Hematopoietic multipotent progenitor cell treated with erythropoietin and hydrocortisone succinate and interleukin-3 and kit ligand, for 6 days (in vitro differentiated cells): ENCODE data around the gene KRTAP10-4.
A peak's percentile ranks its signal among the peaks of the same experiment; 100 is the strongest.
"Not testable (repeated sequence)": the region's sequence is repeated elsewhere in the genome, so short reads cannot be mapped to it uniquely, and the experiment has no call there.

Experiments
- DNase-seq: peaks from one replicate; pipeline ENCODE4 v3.0.0-alpha.2; 2015

Gene KRTAP10-4

DNA sequence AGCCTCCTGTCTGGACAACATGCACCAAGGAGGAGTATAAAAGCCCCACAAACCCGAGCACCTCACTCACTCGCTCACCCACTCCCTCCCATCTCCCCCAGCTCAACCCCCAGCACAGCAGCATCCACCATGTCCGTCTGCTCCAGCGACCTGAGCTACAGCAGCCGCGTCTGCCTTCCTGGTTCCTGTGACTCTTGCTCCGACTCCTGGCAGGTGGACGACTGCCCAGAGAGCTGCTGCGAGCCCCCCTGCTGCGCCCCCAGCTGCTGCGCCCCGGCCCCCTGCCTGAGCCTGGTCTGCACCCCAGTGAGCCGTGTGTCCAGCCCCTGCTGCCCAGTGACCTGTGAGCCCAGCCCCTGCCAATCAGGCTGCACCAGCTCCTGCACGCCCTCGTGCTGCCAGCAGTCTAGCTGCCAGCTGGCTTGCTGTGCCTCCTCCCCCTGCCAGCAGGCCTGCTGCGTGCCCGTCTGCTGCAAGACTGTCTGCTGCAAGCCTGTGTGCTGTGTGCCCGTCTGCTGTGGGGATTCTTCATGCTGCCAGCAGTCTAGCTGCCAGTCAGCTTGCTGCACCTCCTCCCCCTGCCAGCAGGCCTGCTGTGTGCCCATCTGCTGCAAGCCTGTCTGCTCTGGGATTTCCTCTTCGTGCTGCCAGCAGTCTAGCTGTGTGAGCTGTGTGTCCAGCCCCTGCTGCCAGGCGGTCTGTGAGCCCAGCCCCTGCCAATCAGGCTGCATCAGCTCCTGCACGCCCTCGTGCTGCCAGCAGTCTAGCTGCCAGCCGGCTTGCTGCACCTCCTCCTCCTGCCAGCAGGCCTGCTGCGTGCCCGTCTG lies at the start of gene KRTAP10-4:
Gene KRTAP10-4 (plus strand): TSS at position 100 of the 827 bp plus-strand sequence. CDS start 30 bp downstream, at position 130.
- DNase-seq = not testable (repeated sequence)

- no peak for DNase-seq
Measured at GRCh38 chr21:44524414-44525371, 48.8 kb upstream of the KRTAP10-4 start.

DNA sequence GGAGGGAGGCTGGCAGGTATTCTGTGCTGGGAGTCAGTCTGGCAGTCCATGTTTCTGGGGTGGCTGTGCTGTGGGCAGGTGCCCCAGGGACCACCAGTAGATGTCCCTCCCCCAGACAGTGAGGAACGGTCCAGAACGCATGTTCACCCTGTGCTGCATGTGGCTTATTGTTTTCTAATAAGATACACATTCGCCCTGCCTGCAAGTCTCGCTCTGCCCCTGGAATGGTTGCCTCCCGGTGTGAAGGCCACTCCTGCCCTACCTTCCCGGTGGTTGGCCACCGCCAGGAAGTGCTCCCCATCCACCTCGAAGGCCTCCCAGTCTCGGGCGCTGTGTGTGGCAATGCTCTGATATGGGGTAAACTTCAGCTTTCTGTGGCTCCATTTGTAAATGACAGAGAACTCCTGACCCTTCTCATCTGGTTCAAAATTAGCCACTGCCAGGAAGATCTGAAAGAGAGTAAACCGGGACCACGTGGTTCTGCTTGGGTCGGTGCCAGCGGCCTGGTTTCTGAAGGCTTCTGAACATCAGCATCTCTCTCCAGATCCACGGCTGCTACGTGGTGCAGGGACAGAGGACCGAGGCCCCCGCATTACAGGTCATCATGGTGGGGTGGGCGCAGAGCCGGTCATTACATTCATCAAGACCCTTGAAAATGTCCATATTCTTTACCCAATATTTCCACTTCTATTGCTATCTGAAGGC lies 48.0 kb upstream of the KRTAP10-4 start:
- no peak for DNase-seq

GRCh38 chr21:44526096-44526997 lies 47.2 kb upstream of the KRTAP10-4 start:
- no peak for DNase-seq

DNA sequence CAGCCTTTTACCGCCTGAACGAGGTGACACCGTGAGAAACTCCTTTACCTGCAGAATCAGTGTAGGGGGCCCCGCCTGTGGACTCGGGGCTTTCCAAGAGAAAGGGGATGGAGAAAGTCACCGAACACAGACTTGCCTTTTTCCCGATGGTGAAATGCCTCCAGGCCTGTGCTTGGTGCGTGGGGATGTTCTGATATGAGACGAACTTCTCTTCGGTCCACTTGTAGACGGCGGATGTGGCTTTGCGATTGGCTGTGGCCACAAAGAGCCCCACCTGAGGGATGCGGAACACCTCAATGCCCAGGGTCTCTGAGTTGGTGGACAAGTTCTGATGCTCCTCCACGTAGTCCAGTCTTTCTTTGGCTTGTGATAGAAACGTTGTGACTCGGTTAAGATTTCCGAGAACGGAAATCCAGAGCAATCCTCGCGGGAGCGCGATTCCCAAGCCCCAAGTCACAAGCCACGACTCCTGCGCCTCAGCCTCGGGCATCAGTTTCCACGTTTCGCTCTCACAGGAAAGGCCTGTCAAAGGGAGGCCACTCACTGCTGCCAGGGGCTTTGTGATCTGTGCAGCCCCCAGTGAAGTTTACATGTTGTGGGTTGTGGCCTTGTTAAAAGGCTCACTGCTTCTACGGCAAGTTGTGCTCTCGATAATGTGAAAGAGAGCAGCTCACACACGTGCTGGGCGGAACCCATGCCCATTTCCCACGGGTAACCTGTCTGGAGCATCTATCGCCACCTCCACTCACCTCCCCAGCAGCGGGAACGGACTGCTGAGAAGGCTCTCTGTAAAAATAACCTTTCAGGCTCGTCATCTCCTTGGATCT lies 46.2 kb upstream of the KRTAP10-4 start:
- no peak for DNase-seq

DNA sequence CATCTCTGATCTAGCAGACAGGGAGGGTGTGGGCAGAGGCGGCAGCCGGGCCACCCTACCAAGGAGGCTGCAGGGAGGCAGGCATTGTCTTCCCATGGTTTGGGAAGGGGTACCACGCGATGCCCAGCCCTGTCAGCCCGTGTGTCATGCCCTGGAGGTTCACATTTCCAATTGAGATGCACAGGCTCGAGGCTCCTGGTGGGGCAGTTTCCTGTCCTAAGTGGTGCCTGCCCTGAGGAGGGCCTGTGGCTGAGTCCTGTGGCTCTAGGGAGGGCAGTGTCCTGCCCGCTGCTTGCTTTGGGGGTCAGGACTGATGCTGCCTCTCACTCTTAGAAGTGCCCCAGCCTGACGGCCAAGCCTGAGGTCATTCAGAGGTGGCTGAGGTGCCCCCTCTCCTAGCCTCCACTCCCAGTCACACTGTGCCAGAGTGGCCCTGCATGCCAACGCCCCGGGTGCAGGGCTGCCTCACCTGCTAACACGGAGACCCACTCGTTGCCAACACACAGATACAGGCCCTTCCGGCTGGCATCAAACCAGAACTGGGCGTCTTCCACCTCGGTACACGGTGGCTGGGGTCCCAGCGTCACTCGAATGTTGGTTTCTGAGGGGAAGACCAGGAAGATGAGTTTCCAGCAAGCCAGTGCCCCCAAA lies 45.4 kb upstream of the KRTAP10-4 start:
- DNase-seq = no peak

DNA sequence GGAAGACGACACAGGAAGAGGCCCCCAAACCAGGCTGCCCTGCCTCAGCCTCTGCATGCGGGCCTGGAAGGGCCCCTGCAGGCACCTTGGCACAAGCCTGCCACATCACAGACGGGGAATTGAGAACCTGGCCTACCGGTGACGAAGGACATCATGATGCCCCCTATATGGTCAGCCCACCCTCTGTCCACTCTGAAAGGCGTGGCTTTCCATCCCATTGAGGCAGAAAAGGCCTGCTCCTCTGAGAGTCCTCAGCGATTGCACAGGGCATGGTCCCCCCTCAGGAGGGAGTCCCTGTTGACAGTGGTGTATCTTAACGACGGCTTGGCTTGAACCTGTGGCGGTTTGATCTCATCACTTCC lies 44.9 kb upstream of the KRTAP10-4 start:
- DNase-seq = no peak

DNA sequence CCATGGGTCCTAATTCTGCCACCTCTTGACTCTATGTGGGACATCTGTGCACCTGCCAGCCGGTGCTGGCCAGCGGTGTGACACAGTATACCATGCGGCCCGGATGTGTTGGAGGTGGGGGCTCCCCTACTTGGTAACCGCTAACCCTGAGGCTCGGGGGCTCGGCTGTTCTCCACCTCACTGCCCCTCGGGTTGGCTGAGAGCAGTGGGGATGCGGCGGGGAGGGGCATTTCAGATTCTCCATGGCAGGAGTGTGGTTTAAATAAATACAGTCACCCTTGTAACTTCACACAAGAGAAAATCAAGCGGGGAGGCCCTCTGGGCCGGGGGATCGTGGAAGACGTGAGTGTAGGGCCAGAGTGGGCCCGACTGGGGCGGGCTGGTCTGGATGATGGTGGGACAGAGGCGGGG lies 44.5 kb upstream of the KRTAP10-4 start:
- no peak for DNase-seq

GRCh38 chr21:44529503-44530125 lies 43.9 kb upstream of the KRTAP10-4 start:
- DNase-seq = no peak

DNA sequence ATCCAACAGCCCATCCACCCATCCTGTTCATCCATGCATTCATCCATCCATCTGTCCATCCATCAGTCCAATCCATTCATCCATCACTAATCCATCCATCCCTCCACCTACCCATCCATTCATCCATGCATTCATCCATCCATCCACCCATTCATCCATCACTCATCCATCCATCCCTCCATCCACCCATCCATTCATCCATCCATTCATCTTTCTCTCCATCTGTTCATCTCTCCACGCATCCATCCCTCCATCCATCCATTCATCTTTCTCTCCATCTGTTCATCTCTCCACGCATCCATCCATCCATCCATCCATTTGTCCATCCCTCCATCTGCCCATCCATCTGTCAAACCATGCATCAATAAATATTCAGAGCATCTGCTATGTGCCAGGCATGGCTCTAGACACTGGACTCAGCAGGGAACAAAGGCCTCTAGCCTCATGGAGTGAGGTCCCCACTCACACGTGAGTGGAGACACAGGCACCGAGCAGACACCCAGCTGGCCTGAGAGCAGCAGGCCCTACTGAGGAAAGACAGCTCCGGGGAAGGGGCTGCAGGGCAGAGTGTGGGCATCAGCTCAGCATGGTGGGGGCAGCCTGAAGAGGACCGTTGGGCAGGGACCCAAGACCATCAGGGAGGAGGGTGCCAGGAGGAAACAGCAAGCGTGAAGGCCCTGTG lies 43.2 kb upstream of the KRTAP10-4 start:
- DNase-seq = no peak

DNA sequence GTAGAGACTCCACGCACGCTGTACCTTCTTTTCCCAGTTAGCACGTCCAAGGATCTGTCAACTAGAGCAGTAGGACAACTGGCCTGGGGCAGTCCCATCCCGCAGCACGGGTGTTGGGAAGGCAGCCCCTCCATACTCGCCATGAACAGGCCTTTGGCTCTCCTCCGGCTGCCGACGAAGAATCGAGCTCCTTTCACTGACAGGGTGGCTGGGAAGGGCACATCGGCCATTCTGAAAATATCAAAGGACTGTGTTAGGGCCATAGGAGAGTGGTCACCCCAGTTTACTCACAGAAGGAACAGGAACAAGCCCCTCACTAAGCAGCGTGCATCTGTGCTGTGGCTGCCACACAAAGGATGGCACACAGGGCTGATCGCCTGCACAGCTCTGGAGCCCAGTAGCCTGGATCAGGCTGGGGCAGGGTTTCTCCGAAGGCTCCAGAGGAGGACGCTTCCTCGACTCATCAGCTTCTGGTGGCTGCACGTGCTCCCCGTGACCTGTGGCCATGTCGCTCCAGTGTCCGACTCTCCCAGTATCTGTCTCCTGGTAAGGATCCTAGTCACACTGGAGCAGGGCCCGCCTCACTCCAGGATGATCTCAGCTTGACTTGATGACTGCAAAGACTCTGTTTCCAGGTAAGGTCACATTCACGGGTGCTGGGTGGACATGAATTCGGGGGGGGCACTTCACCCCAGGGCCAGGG lies 42.5 kb upstream of the KRTAP10-4 start:
- no peak for DNase-seq

DNA sequence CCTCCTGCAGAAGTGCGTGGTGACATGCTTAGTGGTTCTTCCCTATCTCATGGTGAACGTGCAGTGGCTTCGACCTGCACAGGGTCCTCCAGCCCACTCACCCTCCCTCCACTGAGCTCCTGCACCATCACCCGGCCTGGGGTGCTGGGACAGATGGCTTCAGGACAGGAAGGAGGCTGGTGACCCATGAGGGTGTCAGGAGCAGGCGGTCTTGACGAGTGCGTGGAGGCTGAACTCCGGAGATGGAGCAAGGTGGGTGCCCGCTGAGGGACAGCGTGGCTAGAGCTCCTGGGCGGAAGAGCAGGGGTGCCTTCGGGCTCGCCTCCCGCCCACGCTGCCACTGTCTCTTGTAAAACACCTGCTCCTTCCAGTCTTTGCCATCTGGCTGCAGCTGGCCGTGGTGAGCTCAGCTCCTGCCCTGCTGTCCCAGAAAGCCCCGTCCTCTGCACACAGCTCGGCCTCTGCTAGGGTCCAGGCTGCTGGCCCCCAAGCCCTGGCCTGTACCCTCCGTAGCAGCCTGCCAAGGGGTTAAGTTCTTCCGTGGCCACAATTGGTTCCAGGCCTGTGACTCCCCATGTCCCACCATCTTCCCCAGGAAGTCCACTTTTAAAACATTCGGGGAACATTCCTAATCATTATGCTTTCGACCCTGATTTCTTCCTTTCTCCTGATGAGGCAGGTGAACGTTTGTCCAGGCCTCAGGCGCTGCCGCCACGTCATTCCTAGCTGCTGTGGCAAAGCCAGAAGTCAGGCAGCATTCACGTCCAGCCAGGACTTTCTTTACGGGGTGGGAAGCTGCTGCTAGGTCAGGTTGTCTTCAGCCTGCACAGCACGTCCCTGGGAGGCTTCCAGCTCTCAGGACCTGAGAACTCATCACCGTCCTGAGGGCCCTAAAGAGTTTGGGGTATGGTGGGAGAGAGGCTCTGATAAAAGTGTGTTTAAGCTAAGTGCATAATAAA lies 41.6 kb upstream of the KRTAP10-4 start:
- DNase-seq = no peak

GRCh38 chr21:44532712-44533111 lies 40.8 kb upstream of the KRTAP10-4 start:
- DNase-seq = no peak

DNA sequence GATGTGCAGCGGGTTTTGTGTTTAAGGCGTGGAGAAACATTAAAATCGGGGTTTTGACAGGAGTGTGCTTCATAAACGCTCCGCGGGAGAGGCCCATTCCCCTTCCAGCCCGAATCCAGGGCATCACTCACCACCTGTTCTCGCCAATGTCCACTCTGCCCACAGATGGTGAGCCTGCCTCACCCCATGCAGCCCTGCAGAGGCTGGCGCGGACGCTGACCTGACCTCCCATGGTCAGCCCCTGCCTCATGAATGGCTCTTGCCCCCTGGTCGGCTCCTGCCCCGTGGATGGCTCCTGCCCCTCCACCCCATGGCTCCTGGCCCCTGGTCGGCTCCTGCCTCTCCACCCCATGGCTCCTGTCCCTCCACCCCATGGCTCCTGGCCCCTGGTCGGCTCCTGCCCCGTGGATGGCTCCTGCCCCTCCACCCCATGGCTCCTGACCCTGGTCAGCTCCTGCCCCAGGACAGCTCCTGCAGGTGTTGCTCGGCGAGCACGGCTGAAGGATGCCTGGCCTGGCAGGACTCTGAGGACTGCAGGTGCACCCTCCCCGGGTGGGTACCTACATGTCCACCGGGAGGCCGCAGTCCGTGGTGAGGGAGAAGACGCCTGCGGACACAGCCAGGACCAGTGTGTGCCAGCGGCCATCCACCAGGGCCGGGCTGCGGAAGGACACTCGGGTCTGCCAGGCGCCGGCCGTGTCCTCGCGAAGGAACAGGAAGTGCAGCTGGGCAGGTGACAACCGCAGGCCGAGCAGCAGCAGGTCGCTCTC lies 40.2 kb upstream of the KRTAP10-4 start:
- DNase-seq = no peak

DNA sequence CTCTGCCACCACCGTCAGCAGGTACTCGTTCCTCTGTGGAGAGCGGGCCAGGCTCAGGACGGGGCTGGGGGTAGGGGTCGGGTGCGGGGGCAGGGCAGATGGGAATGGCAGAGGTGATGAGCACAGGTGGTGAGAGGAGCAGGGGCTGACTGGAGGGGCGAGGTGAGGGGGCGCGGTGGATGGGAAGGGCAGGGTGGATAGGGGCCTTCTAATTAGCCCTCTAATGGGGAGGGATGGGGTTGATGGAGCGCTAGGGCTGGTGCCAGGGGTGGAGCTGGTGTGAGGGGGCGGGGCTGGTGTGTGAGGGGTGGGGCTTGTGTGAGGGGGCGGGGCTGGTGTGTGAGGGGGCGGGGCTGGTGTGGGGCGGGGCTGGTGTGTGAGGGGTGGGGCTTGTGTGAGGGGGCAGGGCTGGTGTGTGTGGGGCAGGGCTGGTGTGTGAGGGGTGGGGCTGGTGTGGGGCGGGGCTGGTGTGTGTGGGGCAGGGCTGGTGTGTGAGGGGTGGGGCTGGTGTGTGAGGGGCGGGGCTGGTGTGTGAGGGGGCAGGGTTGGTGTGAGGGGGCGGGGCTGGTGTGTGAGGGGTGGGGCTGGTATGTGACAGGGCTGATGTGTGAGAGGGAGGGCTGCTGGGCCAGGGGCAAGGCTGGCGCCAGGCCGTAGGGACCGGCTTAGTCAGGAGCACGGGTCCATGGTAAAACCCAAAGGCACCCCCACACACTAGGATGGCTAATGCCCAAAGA lies 39.5 kb upstream of the KRTAP10-4 start:
- peak; percentile 19 for DNase-seq

DNA sequence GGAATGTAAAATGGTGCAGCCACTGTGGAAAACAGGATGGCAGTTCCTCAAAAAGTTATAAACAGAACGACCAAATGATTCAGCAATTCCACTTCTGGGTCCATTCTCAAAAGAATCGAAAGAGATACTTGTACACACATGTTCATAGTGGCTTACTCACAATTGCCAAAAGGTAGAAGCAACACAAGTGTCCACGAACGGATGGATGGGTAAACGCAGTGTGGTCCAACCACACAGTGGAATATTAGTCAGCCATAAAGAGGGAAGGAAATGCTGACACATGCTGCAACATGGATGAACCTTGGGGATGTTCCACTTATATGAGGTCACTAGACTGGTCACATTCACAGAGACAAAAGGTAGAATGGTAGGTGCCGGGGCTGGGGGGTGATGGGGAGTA lies 38.8 kb upstream of the KRTAP10-4 start:
- no peak for DNase-seq
